KG1 (cell line): Measurements from ENCODE around the gene ME3.
"Not testable (repeated sequence)": the region's sequence is repeated elsewhere in the genome, so short reads cannot be mapped to it uniquely, and the experiment has no call there.

Experiments used
- DNase-seq: peaks from one replicate; lab custom pipeline; 2025; lab: John Stamatoyannopoulos, UW

The ME3 gene

GRCh38 chr11:86587264-86588193, 84.9 kb downstream of the ME3 start:
- no peak for DNase-seq

GRCh38 chr11:86586307-86586706, 86.1 kb downstream of the ME3 start:
- no peak for DNase-seq

GRCh38 chr11:86582898-86583297, 89.5 kb downstream of the ME3 start:
- DNase-seq, result no peak

GRCh38 chr11:86580535-86580934, 91.9 kb downstream of the ME3 start:
- DNase-seq, result no peak

GRCh38 chr11:86579406-86579731, 93.0 kb downstream of the ME3 start:
- no peak for DNase-seq

- no peak for DNase-seq
Measured at GRCh38 chr11:86578727-86579405, 93.5 kb downstream of the ME3 start.

GRCh38 chr11:86577644-86578636, 94.5 kb downstream of the ME3 start:
- DNase-seq, result no peak

- DNase-seq, result no peak
Measured at GRCh38 chr11:86576946-86577624, 95.3 kb downstream of the ME3 start.

GRCh38 chr11:86575927-86576326, 96.5 kb downstream of the ME3 start:
- no peak for DNase-seq

GRCh38 chr11:86575208-86575855, 97.1 kb downstream of the ME3 start:
- no peak for DNase-seq

- no peak for DNase-seq
Measured at GRCh38 chr11:86574493-86575207, 97.8 kb downstream of the ME3 start.

GRCh38 chr11:86571273-86571948, 101.0 kb downstream of the ME3 start:
- DNase-seq, result no peak

- no peak for DNase-seq
Measured at GRCh38 chr11:86570451-86570850, 102.0 kb downstream of the ME3 start.

GRCh38 chr11:86570020-86570419, 102.4 kb downstream of the ME3 start:
- no peak for DNase-seq

GRCh38 chr11:86569109-86569508, 103.3 kb downstream of the ME3 start:
- no peak for DNase-seq

GRCh38 chr11:86565801-86566312, 106.6 kb downstream of the ME3 start:
- no peak for DNase-seq

- no peak for DNase-seq
Measured at GRCh38 chr11:86565388-86565787, 107.0 kb downstream of the ME3 start.

GRCh38 chr11:86562842-86563241, 109.6 kb downstream of the ME3 start:
- DNase-seq, result not testable (repeated sequence)

GRCh38 chr11:86559311-86559945, 113.0 kb downstream of the ME3 start:
- DNase-seq, result no peak
